ENCODE measurements around the gene MRPS27.

The MRPS27 gene

DNA sequence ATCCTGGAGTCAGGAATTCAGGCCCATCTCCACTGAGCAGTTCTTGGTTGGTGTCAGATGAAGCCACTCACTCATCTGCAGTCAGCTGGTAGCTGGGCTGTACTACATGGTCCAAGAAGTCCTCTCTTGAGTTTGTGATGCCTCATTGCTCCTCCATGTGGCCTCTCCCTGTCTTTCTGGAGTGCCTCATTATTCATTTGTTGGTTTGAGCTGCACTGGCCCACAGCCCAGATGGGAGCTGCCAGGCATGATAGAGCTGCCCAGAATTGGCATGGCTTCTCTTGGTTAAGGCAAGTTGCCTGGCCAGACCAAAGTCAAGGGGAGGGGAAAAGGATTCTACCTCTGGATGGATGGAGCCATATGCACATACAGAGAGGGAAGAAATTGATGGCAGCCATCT is 8.1 kb upstream of the MRPS27 start:
- TF ChIP-seq, protein P1, sequence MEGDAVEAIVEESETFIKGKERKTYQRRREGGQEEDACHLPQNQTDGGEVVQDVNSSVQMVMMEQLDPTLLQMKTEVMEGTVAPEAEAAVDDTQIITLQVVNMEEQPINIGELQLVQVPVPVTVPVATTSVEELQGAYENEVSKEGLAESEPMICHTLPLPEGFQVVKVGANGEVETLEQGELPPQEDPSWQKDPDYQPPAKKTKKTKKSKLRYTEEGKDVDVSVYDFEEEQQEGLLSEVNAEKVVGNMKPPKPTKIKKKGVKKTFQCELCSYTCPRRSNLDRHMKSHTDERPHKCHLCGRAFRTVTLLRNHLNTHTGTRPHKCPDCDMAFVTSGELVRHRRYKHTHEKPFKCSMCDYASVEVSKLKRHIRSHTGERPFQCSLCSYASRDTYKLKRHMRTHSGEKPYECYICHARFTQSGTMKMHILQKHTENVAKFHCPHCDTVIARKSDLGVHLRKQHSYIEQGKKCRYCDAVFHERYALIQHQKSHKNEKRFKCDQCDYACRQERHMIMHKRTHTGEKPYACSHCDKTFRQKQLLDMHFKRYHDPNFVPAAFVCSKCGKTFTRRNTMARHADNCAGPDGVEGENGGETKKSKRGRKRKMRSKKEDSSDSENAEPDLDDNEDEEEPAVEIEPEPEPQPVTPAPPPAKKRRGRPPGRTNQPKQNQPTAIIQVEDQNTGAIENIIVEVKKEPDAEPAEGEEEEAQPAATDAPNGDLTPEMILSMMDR (IDR thresholded peaks at IDR 0.05; ENCODE audit: borderline replicate concordance, insufficient read depth, low read depth, low read length) = no peak
- H3K4me3 ChIP-seq (ENCODE audit: low read depth, low read length) = no peak overlapping the region

DNA sequence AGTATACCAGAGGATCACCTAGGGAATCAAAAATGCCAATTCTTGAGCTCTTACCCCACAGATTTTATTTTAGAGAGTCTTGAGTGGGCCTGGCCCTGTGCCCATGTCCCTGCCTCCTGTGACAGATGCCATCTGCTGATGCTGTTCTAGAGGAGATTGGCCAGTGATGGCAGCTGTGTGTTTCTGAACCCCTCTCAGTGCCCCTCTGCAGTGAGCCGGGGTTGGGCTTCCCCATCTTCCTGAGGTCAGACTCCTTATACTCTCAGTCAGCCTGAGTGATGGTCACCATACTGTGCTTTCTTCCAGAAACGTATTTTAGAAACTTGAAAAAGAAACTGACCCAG is 6.2 kb upstream of the MRPS27 start:
- TF ChIP-seq, protein P1 (IDR thresholded peaks at IDR 0.05; ENCODE audit: borderline replicate concordance, insufficient read depth, low read depth, low read length) = no peak
- H3K4me3 ChIP-seq (ENCODE audit: low read depth, low read length) = no peak overlapping the region

- TF ChIP-seq, protein P1 (IDR thresholded peaks at IDR 0.05; ENCODE audit: borderline replicate concordance, insufficient read depth, low read depth, low read length) = no peak
- H3K4me3 ChIP-seq (ENCODE audit: low read depth, low read length) = no peak overlapping the region
Measured at GRCh38 chr5:72325566-72326305, 5.7 kb upstream of the MRPS27 start.

GRCh38 chr5:72324189-72324825 is 4.3 kb upstream of the MRPS27 start:
- TF ChIP-seq, protein P1 (IDR thresholded peaks at IDR 0.05; ENCODE audit: borderline replicate concordance, insufficient read depth, low read depth, low read length) = no peak
- no peak overlapping the region for H3K4me3 ChIP-seq (ENCODE audit: low read depth, low read length)

DNA sequence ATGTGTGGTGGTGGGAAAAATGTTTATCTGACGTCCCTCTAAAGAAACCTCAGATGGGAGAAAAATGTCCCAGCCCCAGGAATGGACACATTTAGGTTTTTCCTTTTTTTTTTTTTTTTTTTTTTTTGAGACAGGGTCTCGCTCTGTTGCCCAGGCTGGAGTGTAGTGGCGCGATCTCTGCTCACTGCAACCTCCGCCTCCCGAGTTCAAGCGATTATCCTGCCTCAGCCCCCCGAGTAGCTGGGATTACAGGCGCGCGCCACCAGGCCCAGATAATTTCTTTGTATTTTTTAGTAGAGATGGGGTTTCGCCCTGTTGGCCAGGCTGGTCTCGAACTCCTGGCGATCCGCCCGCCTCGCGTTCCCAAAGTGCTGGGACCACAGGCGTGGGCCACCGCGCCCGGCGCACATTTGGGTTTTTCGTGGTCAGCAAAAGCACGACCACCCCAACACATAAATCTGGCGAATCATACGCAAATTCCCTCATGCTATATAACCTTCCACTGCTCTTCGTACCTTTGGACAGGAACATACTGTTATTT is 535 bp downstream of the MRPS27 start:
- H3K4me3 ChIP-seq (ENCODE audit: low read depth, low read length) = peak overlapping the region; percentile 74

DNA sequence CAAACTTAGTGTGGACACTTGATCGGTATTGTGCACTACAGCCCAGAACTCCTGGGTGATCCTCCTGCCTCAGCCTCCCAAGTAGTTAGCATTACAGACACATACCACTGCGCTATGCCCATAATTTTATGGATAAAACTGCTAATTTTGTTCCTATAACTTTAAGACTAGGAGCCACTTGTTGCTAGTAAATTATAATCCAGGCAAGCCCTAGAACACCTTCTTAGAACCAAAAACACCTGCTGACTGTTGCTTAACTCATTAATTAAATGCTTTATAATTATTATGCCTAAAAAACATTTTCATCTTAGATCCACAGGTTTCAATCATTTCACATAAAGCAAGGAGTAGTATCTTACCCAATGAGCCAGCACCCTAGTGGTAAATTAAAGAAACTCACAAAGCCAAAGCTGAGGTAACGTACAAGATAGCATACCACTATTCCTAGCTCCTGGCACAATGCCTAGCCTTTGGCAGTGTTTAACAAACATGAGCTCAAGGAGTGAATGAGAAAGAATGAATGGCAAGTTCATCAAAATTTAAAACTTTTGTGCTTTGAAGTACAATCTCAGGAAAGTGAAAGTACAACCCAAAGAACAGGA is 5.4 kb downstream of the MRPS27 start:
- TF ChIP-seq, protein P1 (IDR thresholded peaks at IDR 0.05; ENCODE audit: borderline replicate concordance, insufficient read depth, low read depth, low read length) = no peak
- H3K4me3 ChIP-seq (ENCODE audit: low read depth, low read length) = no peak overlapping the region

- H3K4me3 ChIP-seq (ENCODE audit: low read depth, low read length) = no peak overlapping the region
- TF ChIP-seq, protein P1 (IDR thresholded peaks at IDR 0.05; ENCODE audit: borderline replicate concordance, insufficient read depth, low read depth, low read length) = no peak
Measured at GRCh38 chr5:72313141-72313540, 6.9 kb downstream of the MRPS27 start.

All from GM12875 (cell line).